K562 (cell line): Measurements from ENCODE around the gene DTNBP1. TPM values are rescaled to one million over a fixed set of nuclear protein-coding genes. Genes with fewer than 3 reads are reported as not detected.

Experiments used
- ATAC-seq: fragments of 200-7000 bp; cut with Tn5 transposase; 3 replicates; pipeline ENCODE4 v1.9.1; 2020; ENCODE audit warnings: moderate library complexity
- BruUV-seq: library from RNA; stranded (reverse); fragments of 400-500 nt; replicated peaks from 2 replicates; lab custom pipeline; 2021; lab: Mats Ljungman, UMichigan
- CTCF ChIA-PET: fragments of 300-600 bp; formaldehyde crosslinking; extraction: SDS; loops from one replicate; lab custom pipeline; 2021; ENCODE audit warnings: low intra/inter-chr PET ratio; lab: Yijun Ruan, JAX
- POLR2A ChIA-PET: fragments of 300-600, 350-650 bp; sonication (Branson Sonifier 250); formaldehyde crosslinking; extraction: SDS; loops from one replicate; lab custom pipeline; 2021; ENCODE audit warnings: antibody characterized with exemption, inconsistent platforms; lab: Yijun Ruan, JAX
- DNase-seq, 4 experiments: peaks; one replicate each; pipeline versions ENCODE4 v3.0.0 to v3.0.0-alpha.2; 2011 to 2018; ENCODE audit warnings: low spot score in 3 of 4, mixed read lengths in 3 of 4; ENCODE audit errors: extremely low read depth in 1 of 4
- FAIRE-seq: peaks from 2 replicates; lab custom pipeline; 2011; peaks lifted over from hg19 to GRCh38; lab: Jason Lieb, UNC
- H2AFZ ChIP-seq: 2 replicates; pipeline ENCODE4 v1.6.0; 2011; ENCODE audit warnings: low read depth, low read length, control low read depth, inconsistent platforms
- H3K27ac ChIP-seq: fragments of 200-600 bp; 3 replicates; pipeline ENCODE4 v1.8.0; 2011; ENCODE audit warnings: low read depth, mild to moderate bottlenecking, control low read depth, inconsistent platforms, low read length, moderate library complexity, mixed read lengths; ENCODE audit errors: extremely low read depth
- H3K27me3 ChIP-seq, 2 experiments: fragments of 300-600 bp in 1 of 2; 2 replicates in 1 of 2; 3 replicates in 1 of 2; pipeline versions ENCODE4 v1.6.0 to v1.8.0; 2011; ENCODE audit warnings: inconsistent platforms in 2 of 2, low read length in 2 of 2, mild to moderate bottlenecking in 1 of 2, mixed read lengths in 1 of 2, moderate library complexity in 1 of 2; ENCODE audit not compliant: control insufficient read depth in 2 of 2, insufficient read depth in 2 of 2
- H3K36me3 ChIP-seq: fragments of 300-600 bp; 3 replicates; pipeline ENCODE4 v1.8.0; 2011; ENCODE audit warnings: mild to moderate bottlenecking, low read length, inconsistent platforms; ENCODE audit not compliant: control insufficient read depth, insufficient read depth
- H3K4me1 ChIP-seq, 2 experiments: fragments of 200-600 bp in 1 of 2; replicated peaks in 1 of 2; 2 replicates in 1 of 2; 3 replicates in 1 of 2; pipeline versions ENCODE4 v1.5.1 to v1.8.0; 2011; ENCODE audit warnings: inconsistent platforms in 2 of 2, low read length in 2 of 2, mild to moderate bottlenecking in 1 of 2, mixed read lengths in 1 of 2, moderate library complexity in 1 of 2; ENCODE audit not compliant: control insufficient read depth in 2 of 2, insufficient read depth in 2 of 2
- H3K4me2 ChIP-seq: 2 replicates; pipeline ENCODE4 v1.6.1; 2011; ENCODE audit warnings: low read length, control low read depth, inconsistent platforms, mixed read lengths; ENCODE audit not compliant: insufficient read depth
- H3K4me3 ChIP-seq: fragments of 200-600 bp; sonication (generic), shearing (Covaris generic); 2 replicates; pipeline ENCODE4 v1.5.1; 2016; ENCODE audit warnings: control low read depth, inconsistent platforms
- H3K79me2 ChIP-seq: fragments of 200-600 bp; 3 replicates; pipeline ENCODE4 v1.8.0; 2011; ENCODE audit warnings: low read length, inconsistent platforms; ENCODE audit not compliant: control insufficient read depth, insufficient read depth
- H3K9ac ChIP-seq, 2 experiments: 2 replicates each; pipeline versions ENCODE4 v1.6.0 to v1.6.1; 2011; ENCODE audit warnings: low read depth in 2 of 2, low read length in 2 of 2, control low read depth in 1 of 2, inconsistent platforms in 1 of 2, mild to moderate bottlenecking in 1 of 2, mixed read lengths in 1 of 2; ENCODE audit not compliant: insufficient read depth in 1 of 2
- H3K9me1 ChIP-seq: one replicate; pipeline ENCODE4 v1.6.0; 2011; ENCODE audit warnings: inconsistent platforms, mild to moderate bottlenecking, low read length, moderate library complexity; ENCODE audit not compliant: control insufficient read depth, insufficient read depth
- H3K9me3 ChIP-seq: replicated peaks from 2 replicates; pipeline ENCODE4 v1.5.1; 2011; ENCODE audit warnings: low read depth, low read length, inconsistent platforms; ENCODE audit not compliant: control insufficient read depth, insufficient read depth
- H4K20me1 ChIP-seq: replicated peaks from 2 replicates; pipeline ENCODE4 v1.6.1; 2011; ENCODE audit warnings: low read length, inconsistent platforms, mixed read lengths; ENCODE audit not compliant: control insufficient read depth, insufficient read depth
- KDM5B ChIP-seq: fragments of 200-600 bp; sonication (generic); IDR thresholded peaks from 2 replicates; pipeline ENCODE4 v1.6.1; 2012; ENCODE audit warnings: low read depth, mild to moderate bottlenecking, moderate library complexity, low read length, control low read depth, inconsistent platforms; ENCODE audit not compliant: insufficient replicate concordance
- MYBL2 ChIP-seq, 2 experiments: fragments of 450-650 bp in 1 of 2; sonication (generic) in 1 of 2; formaldehyde crosslinking in 1 of 2; IDR thresholded peaks; 2 replicates each; pipeline versions ENCODE4 v1.6.1 to v1.8.1; 2017 to 2022; ENCODE audit warnings: borderline replicate concordance in 1 of 2, inconsistent platforms in 1 of 2, low read depth in 1 of 2, mild to moderate bottlenecking in 1 of 2, missing genetic modification reagents in 1 of 2, moderate library complexity in 1 of 2
- PHF8 ChIP-seq: fragments of 200-600 bp; sonication (generic); IDR thresholded peaks from 2 replicates; pipeline ENCODE4 v1.6.1; 2012; ENCODE audit warnings: mixed run types, mild to moderate bottlenecking, inconsistent platforms, low read length, moderate library complexity, borderline replicate concordance
- POLR2G ChIP-seq: fragments of 200-400 bp; formaldehyde crosslinking; IDR thresholded peaks from 2 replicates; pipeline ENCODE4 v1.6.1; 2017; ENCODE audit warnings: low read depth, mild to moderate bottlenecking, antibody characterized with exemption, low read length, moderate library complexity
- PTTG1 ChIP-seq: fragments of 450-650 bp; IDR thresholded peaks from 2 replicates; pipeline ENCODE4 v1.6.1; 2016; ENCODE audit warnings: low read depth, mild to moderate bottlenecking, missing genetic modification characterization, missing compliant biosample characterization
- SMARCA5 ChIP-seq: fragments of 450-650 bp; IDR thresholded peaks from 2 replicates; pipeline ENCODE4 v1.6.1; 2016
- UBTF ChIP-seq, 2 experiments: IDR thresholded peaks; 2 replicates each; pipeline ENCODE4 v1.6.1; 2012; ENCODE audit warnings: improper control_type of control experiment in 2 of 2, low read depth in 2 of 2, low read length in 2 of 2, borderline replicate concordance in 1 of 2
- ZFP1 ChIP-seq: fragments of 450-650 bp; formaldehyde crosslinking; IDR thresholded peaks from 2 replicates; pipeline ENCODE4 v1.4.0; 2020; ENCODE audit warnings: mild to moderate bottlenecking, mixed read lengths
- ZFP91 ChIP-seq: sonication (generic); formaldehyde crosslinking; IDR thresholded peaks from 2 replicates; pipeline ENCODE4 v1.8.0; 2022; ENCODE audit warnings: mild to moderate bottlenecking, missing genetic modification reagents
- ZNF197 ChIP-seq: fragments of 200-800 bp; sonication (Bioruptor generic); IDR thresholded peaks from 2 replicates; pipeline ENCODE4 v1.6.1; 2016; ENCODE audit warnings: low read depth, missing genetic modification characterization, missing compliant biosample characterization
- ZNF274 ChIP-seq: IDR thresholded peaks from 2 replicates; pipeline ENCODE4 v1.6.1; 2011; ENCODE audit warnings: low read depth, mild to moderate bottlenecking, low read length, moderate library complexity, borderline replicate concordance
- ZNF316 ChIP-seq: fragments of 450-650 bp; IDR thresholded peaks from 2 replicates; pipeline ENCODE4 v1.6.1; 2016
- ZNF696 ChIP-seq: fragments of 250-450 bp; sonication (Bioruptor Pico); conservative IDR thresholded peaks from 2 replicates; pipeline ENCODE4 v1.4.0; 2020; ENCODE audit warnings: mild to moderate bottlenecking, moderate library complexity
- WGBS: fragments of 100-300 bp; shearing (Covaris generic); methylation state at CpG from one replicate; pipeline ENCODE4 v1.1.6; 2016; ENCODE audit warnings: low coverage, mixed read lengths; ENCODE audit not compliant: insufficient coverage; ENCODE audit errors: missing lambda C conversion rate; 5-methylcytosine and 5-hydroxymethylcytosine counted together
- in situ Hi-C: fragments of 300-500 bp; cut with MboI; formaldehyde crosslinking; loops from 4 replicates; pipeline ENCODE4 v1.15.0; 2018; ENCODE audit warnings: inconsistent platforms, mixed read lengths
- intact Hi-C: fragments of 100-400 bp; cut with micrococcal nuclease; formaldehyde crosslinking; loops from 2 replicates; pipeline ENCODE4 v1.14.2; 2022
- polyA plus RNA-seq, 8 experiments: library from polyadenylated mRNA; depleted of rRNA in 4 of 8; stranded (reverse) in 5 of 8; unstranded in 3 of 8; fragments of >200 nt; fragmentation: Nextera tagmentation in 2 of 8; fragmentation: Illumina TruSeq in 1 of 8; extraction: Ambion mirVana in 2 of 8; extraction: Trizol in 1 of 8; gene quantifications; 2 replicates each; pipeline versions ENCODE4 v1.2.1 to v1.2.3, GENCODE V29; 2011 to 2014; ENCODE audit warnings: inconsistent platforms in 1 of 8, missing spikeins in 1 of 8
- total RNA-seq, 7 experiments: library from RNA; depleted of rRNA in 6 of 7; stranded (reverse); fragments of >200 nt in 6 of 7; fragmentation: Illumina TruSeq in 2 of 7; extraction: Trizol in 2 of 7; gene quantifications; 2 replicates each; pipeline versions ENCODE4 v1.2.1 to v1.2.3, GENCODE V29; 2011 to 2021; ENCODE audit warnings: low replicate concordance in 1 of 7

Gene DTNBP1
- total and polyA plus RNA-seq, 9 of the 15 experiments (the other 6 are each of a cell fraction or from before 2014, with no cell fraction given), result 16.7 to 54.5 (median 21.4) TPM

GRCh38 chr6:15477746-15478145 lies 185.1 kb downstream of the DTNBP1 start (continued):
- TF ChIP-seq ZNF197 (CRISPR knock-in tag) (no peak), ZNF316 (peak; percentile 51)

- Histone ChIP-seq H3K4me3 (no peak overlapping the region), H4K20me1 (peaks cover 8% of the 10 kb centered on the region; the same call in 1 of the 2 replicates), H3K79me2 (peaks cover 9% of the 10 kb centered on the region; the same call in 1 of the 3 replicates), H3K36me3 (peaks cover 35% of the 10 kb centered on the region), H3K9me1 (no peaks in the 10 kb centered on the region), H3K4me1 (peaks cover under 1 to 6% of the 10 kb centered on the region in 2 experiments; a peak in 3 of 5 replicates), H3K4me2 (no peak overlapping the region), H3K27ac (no peak overlapping the region), H2AFZ (no peak overlapping the region), H3K27me3 (no peaks in the 10 kb centered on the region), H3K9ac (no peak overlapping the region), H3K9me3 (no peaks in the 10 kb centered on the region)
- 66% methylated on average over 7 of the region's 7 CpGs for WGBS
- ChIA-PET POLR2A (interaction anchor here (0.7 to 1.4 kb wide), 4 partner anchors 11 to 521 kb away, joined by 4 to 5 read pairs (median 4); no protein-coding TSS in a partner anchor), CTCF (no interaction called here)
- in situ Hi-C loops (no loop called here), intact Hi-C loops (no loop called here)
- no peak for FAIRE-seq
- no peak for ATAC-seq
- BruUV-seq, result no TSS peak
- no peak for DNase-seq
- TF ChIP-seq PTTG1 (tag) (no peak), ZNF696 (CRISPR knock-in tag) (no peak), SMARCA5 (no peak), ZFP91 (no peak), PHF8 (no peak), MYBL2 (IDR thresholded peaks at IDR 0.05; ENCODE audit: low read depth) (no peak), MYBL2 (CRISPR knock-in tag; IDR thresholded peaks at IDR 0.05; ENCODE audit: borderline replicate concordance) (no peak), ZFP1 (no peak), KDM5B (no peak), UBTF (IDR thresholded peaks at IDR 0.05; ENCODE audit: borderline replicate concordance in 1 of 2, low read depth in 2 of 2, low read length in 2 of 2) (no peak), ZNF274 (no peak), POLR2G (no peak)
These were observed 186.0 kb downstream of the DTNBP1 start for GRCh38 chr6:15476631-15477380.
